NB4 (cell line): ENCODE measurements around the gene EED.
A peak's percentile ranks its signal among the peaks of the same experiment; 100 is the strongest.

Experiments used
- DNase-seq: peaks from one replicate; pipeline ENCODE4 v3.0.0; 2010; ENCODE audit warnings: low read depth
- H3K4me3 ChIP-seq: one replicate; pipeline ENCODE4 v1.5.1; 2011; ENCODE audit warnings: mild to moderate bottlenecking, low read depth, low read length, moderate library complexity
- CTCF ChIP-seq: IDR thresholded peaks from one replicate; pipeline ENCODE4 v1.5.1; 2012; ENCODE audit warnings: low read depth, low read length
- MAX ChIP-seq: IDR thresholded peaks from 2 replicates; pipeline ENCODE4 v1.6.1; 2011; ENCODE audit warnings: low read depth, low read length
- MYC ChIP-seq: IDR thresholded peaks from 2 replicates; pipeline ENCODE4 v1.6.1; 2011; ENCODE audit warnings: low read depth, low read length
- POLR2A ChIP-seq: IDR thresholded peaks from 2 replicates; pipeline ENCODE4 v1.6.1; 2011; ENCODE audit warnings: mild to moderate bottlenecking; ENCODE audit not compliant: insufficient read length; ENCODE audit errors: extremely low read depth

EED gene

GRCh38 chr11:86205421-86206336 lies 38.9 kb upstream of the EED start:
- TF ChIP-seq MYC: no peak
- TF ChIP-seq POLR2A: no peak
- peak; percentile 33 for TF ChIP-seq CTCF
- TF ChIP-seq MAX: no peak
- no peak overlapping the region for H3K4me3 ChIP-seq
- peak; percentile 82 for DNase-seq

- DNase-seq: no peak
- TF ChIP-seq CTCF (no peak), POLR2A (no peak), MAX (no peak), MYC (no peak)
- no peak overlapping the region for H3K4me3 ChIP-seq
These were observed 38.2 kb upstream of the EED start for GRCh38 chr11:86206337-86206695.

- DNase-seq: no peak
- H3K4me3 ChIP-seq: no peak overlapping the region
- TF ChIP-seq POLR2A (no peak), CTCF (no peak), MAX (no peak), MYC (no peak)
These were observed 37.1 kb upstream of the EED start for GRCh38 chr11:86207413-86207812.

- TF ChIP-seq MYC (no peak), CTCF (no peak), POLR2A (no peak), MAX (no peak)
- no peak overlapping the region for H3K4me3 ChIP-seq
- peak; percentile 39 for DNase-seq
These were observed 36.0 kb upstream of the EED start for GRCh38 chr11:86208572-86208971.

GRCh38 chr11:86209806-86210657 lies 34.5 kb upstream of the EED start:
- no peak for DNase-seq
- no peak overlapping the region for H3K4me3 ChIP-seq
- TF ChIP-seq MAX (no peak), MYC (no peak)

GRCh38 chr11:86210898-86211297 lies 33.7 kb upstream of the EED start:
- DNase-seq: no peak
- TF ChIP-seq CTCF (no peak), MAX (no peak), MYC (no peak), POLR2A (no peak)
- H3K4me3 ChIP-seq: no peak overlapping the region
